Heart right ventricle (tissue), 16 donors: ENCODE measurements around the gene ZNF669. TPM values are rescaled to one million over a fixed set of nuclear protein-coding genes. Genes with fewer than 3 reads are reported as not detected.
A peak's percentile ranks its signal among the peaks of the same experiment; 100 is the strongest.

Experiments used
- ATAC-seq, 8 donors: fragments of 200-7000 bp; cut with Tn5 transposase; one replicate each; pipeline ENCODE4 v1.9.1; 2020; ENCODE audit warnings: mild to moderate bottlenecking in 8 of 8, moderate library complexity in 8 of 8, moderate number of reproducible peaks in 1 of 8
- DNase-seq, 2 donors: peaks; one replicate each; pipeline ENCODE4 v3.0.0-alpha.2; 2020
- H3K27ac ChIP-seq, 10 donors: fragments of 200-600 bp; sonication (generic) in 2 of 10; one replicate each; pipeline versions ENCODE4 v1.5.0 to v1.8.0; 2020 to 2022; ENCODE audit warnings: mild to moderate bottlenecking in 3 of 10
- H3K27me3 ChIP-seq, 7 donors: fragments of 200-600 bp; one replicate each; pipeline ENCODE4 v1.8.0; 2021 to 2022; ENCODE audit warnings: mild to moderate bottlenecking in 2 of 7
- H3K36me3 ChIP-seq, 9 donors: fragments of 200-600 bp; sonication (generic) in 1 of 9; one replicate each; pipeline versions ENCODE4 v1.5.0 to v1.8.0; 2020 to 2022; ENCODE audit warnings: mild to moderate bottlenecking in 2 of 9
- H3K4me1 ChIP-seq, 9 donors: fragments of 200-600 bp; sonication (generic) in 1 of 9; one replicate each; pipeline versions ENCODE4 v1.5.0 to v1.8.0; 2020 to 2022; ENCODE audit warnings: mild to moderate bottlenecking in 4 of 9
- H3K4me3 ChIP-seq, 10 donors: fragments of 200-600 bp; sonication (generic) in 2 of 10; one replicate each; pipeline versions ENCODE4 v1.5.0 to v1.8.0; 2020 to 2022; ENCODE audit warnings: mild to moderate bottlenecking in 7 of 10, moderate library complexity in 2 of 10
- H3K9me3 ChIP-seq, 11 donors: fragments of 200-600 bp in 10 of 11; sonication (generic) in 2 of 11; one replicate each; pipeline versions ENCODE4 v1.5.0 to v1.8.0; 2013 to 2022; ENCODE audit warnings: mild to moderate bottlenecking in 2 of 11, control low read depth in 1 of 11, moderate library complexity in 1 of 11
- CTCF ChIP-seq, 9 donors: fragments of 200-600 bp; sonication (generic) in 2 of 9; IDR thresholded peaks; one replicate each; pipeline versions ENCODE4 v1.5.0 to v1.8.0; 2021 to 2022; ENCODE audit warnings: antibody characterized with exemption in 9 of 9, mild to moderate bottlenecking in 5 of 9, moderate library complexity in 1 of 9
- WGBS, 2 donors: extraction: QIAGEN DNeasy Blood & Tissue Kit; methylation state at CpG; one replicate each; pipeline ENCODE4 v1.1.7; 2013; ENCODE audit warnings: inconsistent platforms in 1 of 2; 5-methylcytosine and 5-hydroxymethylcytosine counted together
- intact Hi-C, 10 donors: fragments of 100-400 bp; cut with DNase I; formaldehyde crosslinking; loops; one replicate each; pipeline versions ENCODE4 v1.11.1 to v1.14.2; 2022
- polyA plus RNA-seq, 2 donors: library from polyadenylated mRNA; stranded (reverse); fragments of 200-250 nt; gene quantifications; one replicate each; pipeline ENCODE4 v1.2.3, GENCODE V29; 2013
- total RNA-seq, 10 donors: library from RNA; stranded (reverse); fragmentation: NEBNext Ultra II Directional in 3 of 10; extraction: Animal tissue kit (Norgen Biotek cat#: 25700) in 3 of 10; gene quantifications; one replicate each; pipeline versions ENCODE4 v1.2.1 to v1.2.4, GENCODE V29; 2021 to 2023
- donor health status: Arrhythmogenic right ventricular cardiomyopathy.
- donor health status: ischemic (EF 13 %, LVEDD 7.1; RV severe dilation, severe dysfunction).
- donor health status: healthy with polysubstance abuse.
- donor health status: DM: no; HTN: yes; CAD: no.
- donor health status: DM: no; HTN: no; CAD: no.
- donor health status: ischemic (EF 25% LVEDD 6.9; RV normal size, moderate dysfunction).
- donor health status: ischemic (EF 25% LVEDD 5.7; RV mildly dilated, moderate dysfunction).
- donor health status: healthy.
- donor health status: DM: yes; HTN: yes; CAD: no.
- donor health status: Ischemic cardiomyopathy.
- donor health status: ischemic (EF 35%, LVEDD 5.7; RV mildly dilated, moderate dysfunction).
- donor health status: nonischemic (EF 11% LVEDD 7.7; RV severe dilation, severe dysfunction).
- donor health status: DM: yes; HTN: yes; CAD: no.
- donor health status: PGD.
- donor health status: ischemic (EF 29% LVEDD 5.4; RV normal size, mild dysfunction).
- donor health status: nonischemic (EF 23%, LVEDD 6.1; RV moderate dilation, normal function).

The ZNF669 gene
- total and polyA plus RNA-seq, 12 donors = 2.1 to 4.7 (median 3.5) TPM

DNA sequence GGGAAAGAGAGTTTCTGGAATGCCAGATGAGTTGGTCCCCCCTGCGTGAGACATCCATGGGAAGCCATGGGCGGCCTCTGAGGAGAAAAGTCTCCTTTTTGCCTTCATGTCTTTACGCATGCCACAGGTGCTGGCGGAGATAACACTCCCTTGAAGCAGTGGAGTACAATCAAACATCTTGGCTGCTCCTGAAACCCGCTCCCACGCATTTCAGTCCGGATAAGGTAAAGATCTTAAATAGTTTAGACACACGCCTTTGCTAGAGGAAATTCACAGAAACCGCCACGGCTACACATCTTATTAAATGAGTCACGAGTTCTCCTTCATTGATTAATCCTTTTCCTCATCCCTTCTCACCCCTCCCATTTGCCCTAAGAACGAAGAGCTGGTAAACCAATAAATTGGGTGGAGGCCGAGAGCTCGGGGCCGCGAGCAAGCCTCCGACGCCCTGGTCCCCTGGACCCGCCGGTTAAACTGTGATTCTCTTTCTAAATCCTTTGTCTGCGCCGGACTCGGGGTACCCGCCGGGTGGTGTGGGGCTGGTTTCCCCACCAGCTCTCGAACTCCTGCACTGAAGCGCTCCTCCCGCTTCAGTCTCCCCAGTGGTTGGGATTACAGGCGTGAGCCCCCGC lies 6.6 kb upstream of the ZNF669 start:
- TF ChIP-seq CTCF (IDR thresholded peaks at IDR 0.05) = no peak
- no peaks in the 10 kb centered on the region for H3K36me3 ChIP-seq
- no peaks in the 10 kb centered on the region for H3K9me3 ChIP-seq
- ATAC-seq (peak in 1 of 8 donors; percentile 2), DNase-seq (no peak)
- H3K4me3 ChIP-seq = peak overlapping the region; percentile 65 to 86 (median 72)
- H3K27ac ChIP-seq = peak overlapping the region in 9 of 10 donors; percentile 74 to 89 (median 81)
- H3K4me1 ChIP-seq = peaks cover 3 to 20% (median 15%) of the 10 kb centered on the region in 9 donors
- H3K27me3 ChIP-seq = peaks cover 0 to 36% (median 0%) of the 10 kb centered on the region in 7 donors
- intact Hi-C loops = loop anchor here in 1 of 10 donors (5.0 kb wide), 1 partner anchor 33 kb away; the partner anchor contains the start of gene ZNF670
- 22 to 23% methylated on average over 30 of the region's 30 CpGs for WGBS, 2 donors

DNA sequence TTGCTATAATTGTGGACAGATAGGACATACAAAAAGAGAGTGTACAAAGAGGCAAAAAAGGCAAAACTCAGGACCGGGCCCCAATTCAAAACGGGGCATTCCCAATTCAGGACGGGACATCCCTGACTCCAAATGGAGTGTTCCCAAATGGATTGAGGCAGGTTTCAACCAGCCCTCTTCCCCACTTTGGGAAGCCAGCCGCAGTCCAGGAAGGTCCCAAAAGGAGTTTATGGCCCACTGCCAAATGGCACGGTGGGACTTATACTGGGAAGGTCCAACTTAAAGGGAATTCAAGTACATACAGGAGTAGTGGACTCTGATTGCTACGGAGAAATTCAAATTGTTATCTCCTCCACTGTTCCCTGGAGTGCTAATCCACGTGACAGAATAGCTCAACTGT lies 3.5 kb upstream of the ZNF669 start:
- no peak for DNase-seq
- TF ChIP-seq CTCF (IDR thresholded peaks at IDR 0.05) = no peak
- H3K27me3 ChIP-seq = peaks cover 0 to 33% (median 0%) of the 10 kb centered on the region in 7 donors
- intact Hi-C loops = loop anchor here in 2 of 10 donors (10.0 kb wide), 1 partner anchor 227 kb away; the partner anchor contains the start of gene ZNF496 (in 2 of the 2)
- H3K9me3 ChIP-seq = peaks cover 0 to 9% (median 0%) of the 10 kb centered on the region in 11 donors
- no peak overlapping the region for H3K4me3 ChIP-seq
- ATAC-seq = no peak
- no peak overlapping the region for H3K27ac ChIP-seq
- H3K4me1 ChIP-seq = peaks cover 5 to 32% (median 27%) of the 10 kb centered on the region in 9 donors
- 84 to 86% methylated on average over 7 of the region's 7 CpGs for WGBS, 2 donors
- no peaks in the 10 kb centered on the region for H3K36me3 ChIP-seq

DNA sequence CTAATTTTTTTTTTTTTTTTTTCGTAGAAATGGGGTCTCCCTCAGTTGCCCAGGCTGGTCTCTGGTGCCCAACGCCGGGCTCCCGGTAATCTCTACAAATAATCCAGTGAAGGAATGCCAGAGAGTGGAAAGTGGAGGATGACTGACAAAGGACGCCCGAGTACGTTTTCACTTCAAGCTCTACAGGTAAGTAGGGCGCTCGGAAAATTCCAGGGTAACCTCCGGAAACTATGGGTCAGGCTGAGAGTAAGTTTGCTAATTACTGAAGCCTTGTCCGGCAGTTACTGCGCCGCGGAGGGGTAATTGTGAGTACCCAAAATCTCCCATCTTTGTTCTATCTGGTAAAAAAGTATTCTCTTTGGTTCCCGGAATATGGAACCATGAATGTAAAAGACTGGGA lies 1.8 kb upstream of the ZNF669 start:
- TF ChIP-seq CTCF (IDR thresholded peaks at IDR 0.05) = no peak
- H3K27ac ChIP-seq = no peak overlapping the region
- H3K4me1 ChIP-seq = peaks cover 3 to 26% (median 19%) of the 10 kb centered on the region in 9 donors
- DNase-seq = no peak
- H3K9me3 ChIP-seq = peaks cover 0 to 27% (median 10%) of the 10 kb centered on the region in 11 donors
- intact Hi-C loops = loop anchor here in 2 of 10 donors (2.0 to 10.0 kb wide), 3 partner anchors 27 to 229 kb away; partner anchors contain the start of genes ZNF496 (in 2 of the 2) and ZNF670 (in 1 of the 2)
- no peak for ATAC-seq
- WGBS, 2 donors = 89 to 90% methylated on average over 15 of the region's 15 CpGs
- H3K27me3 ChIP-seq = peaks cover 0 to 16% (median 0%) of the 10 kb centered on the region in 7 donors
- peaks cover 0 to 16% (median 12%) of the 10 kb centered on the region in 9 donors for H3K36me3 ChIP-seq
- H3K4me3 ChIP-seq = no peak overlapping the region

GRCh38 chr1:247104965-247105364 lies 809 bp upstream of the ZNF669 start:
- H3K4me1 ChIP-seq = peaks cover 0 to 21% (median 14%) of the 10 kb centered on the region in 9 donors
- intact Hi-C loops = loop anchor here in 2 of 10 donors (2.0 to 10.0 kb wide), 3 partner anchors 26 to 230 kb away; partner anchors contain the start of genes ZNF496 (in 2 of the 2) and ZNF670 (in 1 of the 2)
- peaks cover 0 to 8% (median 0%) of the 10 kb centered on the region in 7 donors for H3K27me3 ChIP-seq
- H3K36me3 ChIP-seq = peaks cover 0 to 26% (median 22%) of the 10 kb centered on the region in 9 donors
- peak overlapping the region in 6 of 10 donors; percentile 76 to 85 (median 82) for H3K27ac ChIP-seq
- no peak for TF ChIP-seq CTCF (IDR thresholded peaks at IDR 0.05)
- DNase-seq = no peak
- H3K4me3 ChIP-seq = peak overlapping the region in 9 of 10 donors; percentile 64 to 95 (median 90)
- no peak for ATAC-seq
- WGBS, 2 donors = 81 to 88% methylated on average over 13 of the region's 13 CpGs
- peaks cover 0 to 37% (median 11%) of the 10 kb centered on the region in 11 donors for H3K9me3 ChIP-seq
